BJ (cell line): Measurements from ENCODE around the gene PAK4. TPM values are rescaled to one million over a fixed set of nuclear protein-coding genes. Genes with fewer than 3 reads are reported as not detected.

Experiments used
- CTCF ChIA-PET: fragments of 350-600 bp; formaldehyde crosslinking; extraction: SDS; loops from one replicate; lab custom pipeline; 2021; ENCODE audit warnings: antibody characterized with exemption, inconsistent platforms; lab: Yijun Ruan, JAX
- POLR2A ChIA-PET: fragments of 300-600 bp; sonication (Branson Sonifier 250); formaldehyde crosslinking; extraction: SDS; loops from one replicate; lab custom pipeline; 2021; ENCODE audit warnings: antibody characterized with exemption; lab: Charles Lee
- DNase-seq: peaks from one replicate; pipeline ENCODE4 v3.0.0-alpha.2; 2011; ENCODE audit warnings: low read depth
- H3K27me3 ChIP-seq: 2 replicates; pipeline ENCODE4 v1.6.0; 2011; ENCODE audit warnings: low read length; ENCODE audit not compliant: control insufficient read depth, insufficient read depth
- H3K36me3 ChIP-seq: 2 replicates; pipeline ENCODE4 v1.5.1; 2011; ENCODE audit warnings: low read length; ENCODE audit not compliant: control insufficient read depth, insufficient read depth
- H3K4me3 ChIP-seq: 2 replicates; pipeline ENCODE4 v1.5.1; 2011; ENCODE audit warnings: low read depth, mild to moderate bottlenecking, control low read depth, low read length
- CTCF ChIP-seq: IDR thresholded peaks from 2 replicates; pipeline ENCODE4 v1.5.1; 2011; ENCODE audit warnings: low read depth, mild to moderate bottlenecking, control low read depth, inconsistent platforms, low read length, moderate library complexity; ENCODE audit not compliant: insufficient read depth
- polyA plus RNA-seq: library from polyadenylated mRNA; depleted of rRNA; stranded (reverse); fragments of >200 nt; gene quantifications from 2 replicates; pipeline ENCODE4 v1.2.3, GENCODE V29; 2011

PAK4 gene
- polyA plus RNA-seq, 1 experiment, result 19.6 TPM

GRCh38 chr19:39177736-39178135 is 52.1 kb downstream of the PAK4 start:
- Histone ChIP-seq H3K4me3 (no peak overlapping the region), H3K36me3 (peaks cover 30% of the 10 kb centered on the region), H3K27me3 (no peaks in the 10 kb centered on the region)
- DNase-seq, result no peak
- ChIA-PET CTCF (no interaction called here), POLR2A (no interaction called here)
- no peak for TF ChIP-seq CTCF

- ChIA-PET POLR2A (no interaction called here), CTCF (no interaction called here)
- Histone ChIP-seq H3K4me3 (no peak overlapping the region), H3K27me3 (no peaks in the 10 kb centered on the region), H3K36me3 (peaks cover 30% of the 10 kb centered on the region)
- no peak for TF ChIP-seq CTCF
- DNase-seq, result no peak
Observed at GRCh38 chr19:39178296-39179006, 52.9 kb downstream of the PAK4 start.

GRCh38 chr19:39179754-39180153 is 54.2 kb downstream of the PAK4 start:
- ChIA-PET CTCF (interaction anchor here (0.7 to 1.0 kb wide), 3 partner anchors 8 to 70 kb away, joined by 3 read pairs; no protein-coding TSS in a partner anchor), POLR2A (no interaction called here)
- DNase-seq, result no peak
- Histone ChIP-seq H3K27me3 (no peaks in the 10 kb centered on the region), H3K4me3 (no peak overlapping the region), H3K36me3 (peaks cover 28% of the 10 kb centered on the region)
- TF ChIP-seq CTCF, result no peak

- Histone ChIP-seq H3K27me3 (no peaks in the 10 kb centered on the region), H3K36me3 (peaks cover 26% of the 10 kb centered on the region), H3K4me3 (no peak overlapping the region)
- ChIA-PET CTCF (interaction anchor here (0.7 kb wide), 1 partner anchor 18 kb away, joined by 4 read pairs; no protein-coding TSS in a partner anchor), POLR2A (no interaction called here)
- no peak for DNase-seq
- no peak for TF ChIP-seq CTCF
Observed at GRCh38 chr19:39180749-39181148, 55.2 kb downstream of the PAK4 start.

GRCh38 chr19:39181500-39182173 is 56.1 kb downstream of the PAK4 start:
- no peak for DNase-seq
- POLR2A ChIA-PET, result no interaction called here
- H3K4me3 ChIP-seq, result no peak overlapping the region
- H3K36me3 ChIP-seq, result peaks cover 19% of the 10 kb centered on the region
- TF ChIP-seq CTCF, result no peak
- no peaks in the 10 kb centered on the region for H3K27me3 ChIP-seq
- CTCF ChIA-PET, result interaction anchor here (0.7 kb wide), 1 partner anchor 17 kb away, joined by 4 read pairs; no protein-coding TSS in a partner anchor
